Erythroblast (primary cell): ENCODE data around the gene CNTNAP5.

ENCODE experiments used
- GATA1 ChIP-seq: IDR thresholded peaks from 2 replicates; pipeline ENCODE4 v1.6.1; 2011; ENCODE audit warnings: low read depth, mild to moderate bottlenecking, control low read depth, low read length, moderate library complexity
- POLR2A ChIP-seq: IDR thresholded peaks from 2 replicates; pipeline ENCODE4 v1.6.1; 2011; ENCODE audit warnings: mild to moderate bottlenecking, low read length

DNA sequence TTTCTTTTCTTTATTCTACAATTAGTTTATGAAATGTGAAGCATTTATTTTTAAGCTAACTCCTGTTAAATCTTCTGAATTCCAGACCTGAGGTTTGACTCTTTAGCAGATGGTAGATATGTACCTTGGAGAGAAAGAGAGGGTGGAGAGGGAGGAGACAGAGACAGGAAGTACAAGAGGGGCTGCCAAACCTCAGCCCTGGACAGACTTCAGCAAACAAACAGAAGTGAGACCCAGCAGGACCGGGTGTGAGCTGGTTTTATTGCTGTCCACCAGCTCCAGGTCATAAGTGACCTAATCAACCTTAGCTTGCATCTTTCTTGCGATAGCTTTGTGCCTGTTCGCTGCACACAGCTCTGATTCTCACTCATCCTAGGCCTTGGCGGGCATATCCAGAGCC lies 168.6 kb downstream of the CNTNAP5 start:
- TF ChIP-seq POLR2A (no peak), GATA1 (no peak)
